Fibroblast of skin of left biceps (primary cell): Measurements from ENCODE around the gene TGM5.
"Not testable (repeated sequence)": the region's sequence is repeated elsewhere in the genome, so short reads cannot be mapped to it uniquely, and the experiment has no call there.

Source experiments
- DNase-seq, 2 experiments: peaks; one replicate each; pipeline ENCODE4 v3.0.0-alpha.2; 2013; ENCODE audit warnings: low read depth in 2 of 2

The TGM5 gene

GRCh38 chr15:43244092-43244491 lies 22.6 kb downstream of the TGM5 start:
- no peak for DNase-seq

- no peak for DNase-seq
These were observed 23.6 kb downstream of the TGM5 start for GRCh38 chr15:43243020-43243645.

- no peak for DNase-seq
These were observed 24.1 kb downstream of the TGM5 start for GRCh38 chr15:43242616-43243015.

- DNase-seq, result peak; percentile 15 to 18
These were observed 25.6 kb downstream of the TGM5 start for GRCh38 chr15:43241100-43241499.

- no peak for DNase-seq
These were observed 26.8 kb downstream of the TGM5 start for GRCh38 chr15:43239732-43240491.

- no peak for DNase-seq
These were observed 28.0 kb downstream of the TGM5 start for GRCh38 chr15:43238671-43239131.

- no peak for DNase-seq
These were observed 28.8 kb downstream of the TGM5 start for GRCh38 chr15:43237842-43238470.

- no peak for DNase-seq
These were observed 31.2 kb downstream of the TGM5 start for GRCh38 chr15:43235536-43235935.

GRCh38 chr15:43232289-43232874 lies 34.3 kb downstream of the TGM5 start:
- DNase-seq, result no peak

GRCh38 chr15:43230640-43231115 lies 36.0 kb downstream of the TGM5 start:
- no peak for DNase-seq

GRCh38 chr15:43229977-43230376 lies 36.8 kb downstream of the TGM5 start:
- no peak for DNase-seq

- DNase-seq, result no peak
These were observed 40.1 kb downstream of the TGM5 start for GRCh38 chr15:43226436-43227305.

GRCh38 chr15:43225950-43226255 lies 40.8 kb downstream of the TGM5 start:
- not testable (repeated sequence) for DNase-seq

- peak in 1 of 2 experiments; percentile 16 for DNase-seq
These were observed 41.4 kb downstream of the TGM5 start for GRCh38 chr15:43225201-43225949.

GRCh38 chr15:43221422-43221821 lies 45.3 kb downstream of the TGM5 start:
- DNase-seq, result no peak

- no peak for DNase-seq
These were observed 45.7 kb downstream of the TGM5 start, which contains the start of gene EPB42 for GRCh38 chr15:43220991-43221403. EPB42 (minus strand) TSS chr15:43221018; CDS start chr15:43220825, 193 bp downstream.

GRCh38 chr15:43219929-43220928 lies 46.5 kb downstream of the TGM5 start:
- no peak for DNase-seq

GRCh38 chr15:43218908-43219706 lies 47.6 kb downstream of the TGM5 start:
- DNase-seq, result no peak

GRCh38 chr15:43215961-43216360 lies 50.8 kb downstream of the TGM5 start:
- DNase-seq, result no peak
